ENCODE data around the gene BCKDK. TPM values are rescaled to one million over a fixed set of nuclear protein-coding genes. Genes with fewer than 3 reads are reported as not detected.
A peak's percentile ranks its signal among the peaks of the same experiment; 100 is the strongest.

BCKDK gene
- total and polyA plus RNA-seq, 2 of the 13 experiments (the other 11 are each of a cell fraction or from before 2014, with no cell fraction given): 24.9 to 42.6 TPM

GRCh38 chr16:31117384-31118222 lies 9.4 kb downstream of the BCKDK start, which contains the start of gene KAT8 (continued):
- no peak; the same call in 1 of the 2 replicates for TF ChIP-seq ZBED4 (CRISPR knock-in tag; IDR thresholded peaks at IDR 0.05; ENCODE audit: borderline replicate concordance)
- no peak for TF ChIP-seq ZFP41 (CRISPR knock-in tag; IDR thresholded peaks at IDR 0.05; ENCODE audit: borderline replicate concordance)
- TF ChIP-seq ZNF367 (CRISPR knock-in tag; IDR thresholded peaks at IDR 0.05; ENCODE audit: borderline replicate concordance): no peak
- no peak; the same call in 1 of the 2 replicates for TF ChIP-seq NFATC3 (CRISPR knock-in tag; IDR thresholded peaks at IDR 0.05)
- TF ChIP-seq LRRFIP1 (CRISPR knock-in tag; conservative IDR thresholded peaks at IDR 0.05): no peak
- no peak; the same call in 1 of the 2 replicates for TF ChIP-seq CAMTA2 (CRISPR knock-in tag; IDR thresholded peaks at IDR 0.05; ENCODE audit: borderline replicate concordance)
- no peak for TF ChIP-seq ZNF646 (CRISPR knock-in tag; IDR thresholded peaks at IDR 0.05)
- peak; percentile 93; the same call in 1 of the 2 replicates for TF ChIP-seq ZNF543 (CRISPR knock-in tag; IDR thresholded peaks at IDR 0.05)
- no peak for TF ChIP-seq PCBP2 (optimal IDR thresholded peaks at IDR 0.05; ENCODE audit: low read depth, low read length, poor library complexity, severe bottlenecking)
- peak; percentile 24; the same call in 1 of the 2 replicates for TF ChIP-seq RAD21 (CRISPR knock-in tag; IDR thresholded peaks at IDR 0.05)
- no peak for TF ChIP-seq PAWR (CRISPR knock-in tag; IDR thresholded peaks at IDR 0.05; ENCODE audit: borderline replicate concordance)
- TF ChIP-seq SPEN (CRISPR knock-in tag; IDR thresholded peaks at IDR 0.05; ENCODE audit: low read depth): peak; percentile 81; the same call in 1 of the 2 replicates
- TF ChIP-seq ETV6 (CRISPR knock-in tag; conservative IDR thresholded peaks at IDR 0.05): peak; percentile 94
- TF ChIP-seq ZNF740 (CRISPR knock-in tag; IDR thresholded peaks at IDR 0.05): no peak
